Keratinocyte (primary cell): ENCODE measurements around the gene ERC1. TPM values are rescaled to one million over a fixed set of nuclear protein-coding genes. Genes with fewer than 3 reads are reported as not detected.

Source experiments
- DNase-seq: peaks from one replicate; pipeline ENCODE4 v3.0.0-alpha.2; 2011; ENCODE audit warnings: low read depth, missing footprints, low spot score
- FAIRE-seq: peaks from 2 replicates; lab custom pipeline; 2011; peaks lifted over from hg19 to GRCh38; lab: Jason Lieb, UNC
- H2AFZ ChIP-seq: 2 replicates; pipeline ENCODE4 v1.6.0; 2012; ENCODE audit warnings: low read length, control low read depth, inconsistent platforms; ENCODE audit not compliant: control insufficient read depth
- H3K27ac ChIP-seq: 2 replicates; pipeline ENCODE4 v1.5.1; 2011; ENCODE audit warnings: low read length; ENCODE audit not compliant: control insufficient read depth, insufficient read depth
- H3K27me3 ChIP-seq: 3 replicates; pipeline ENCODE4 v1.6.0; 2011; ENCODE audit warnings: low read length; ENCODE audit not compliant: control insufficient read depth, insufficient read depth; ENCODE audit errors: extremely low read depth
- H3K36me3 ChIP-seq, 2 experiments: 2 replicates in 1 of 2; 3 replicates in 1 of 2; pipeline ENCODE4 v1.5.1; 2011; ENCODE audit warnings: low read length in 2 of 2, mild to moderate bottlenecking in 1 of 2; ENCODE audit not compliant: control insufficient read depth in 2 of 2, insufficient read depth in 2 of 2; ENCODE audit errors: extremely low read depth in 1 of 2
- H3K4me1 ChIP-seq: 3 replicates; pipeline ENCODE4 v1.5.1; 2011; ENCODE audit warnings: low read length; ENCODE audit not compliant: control insufficient read depth, insufficient read depth; ENCODE audit errors: extremely low read depth
- H3K4me2 ChIP-seq: 3 replicates; pipeline ENCODE4 v1.6.0; 2011; ENCODE audit warnings: low read depth, low read length; ENCODE audit not compliant: control insufficient read depth, insufficient read depth; ENCODE audit errors: extremely low read depth
- H3K4me3 ChIP-seq, 3 experiments: fragments of 200-600 bp in 1 of 3; sonication (generic) in 1 of 3; 2 replicates in 2 of 3; 3 replicates in 1 of 3; pipeline ENCODE4 v1.5.1; 2011 to 2016; ENCODE audit warnings: low read length in 3 of 3, mild to moderate bottlenecking in 3 of 3, control low read depth in 2 of 3, inconsistent platforms in 1 of 3, low read depth in 1 of 3, mixed read lengths in 1 of 3, mixed run types in 1 of 3, moderate library complexity in 1 of 3; ENCODE audit not compliant: control insufficient read depth in 2 of 3, insufficient read depth in 2 of 3; ENCODE audit errors: extremely low read depth in 1 of 3
- H3K79me2 ChIP-seq: 2 replicates; pipeline ENCODE4 v1.6.0; 2012; ENCODE audit warnings: low read length; ENCODE audit not compliant: control insufficient read depth, insufficient read depth
- H3K9ac ChIP-seq: 3 replicates; pipeline ENCODE4 v1.6.0; 2011; ENCODE audit warnings: low read length; ENCODE audit not compliant: control insufficient read depth, insufficient read depth; ENCODE audit errors: extremely low read depth
- H3K9me1 ChIP-seq: 3 replicates; pipeline ENCODE4 v1.6.0; 2011; ENCODE audit warnings: low read length; ENCODE audit not compliant: control insufficient read depth, insufficient read depth; ENCODE audit errors: extremely low read depth
- H3K9me3 ChIP-seq: 2 replicates; pipeline ENCODE4 v1.5.1; 2012; ENCODE audit warnings: low read depth, low read length; ENCODE audit not compliant: control insufficient read depth
- H4K20me1 ChIP-seq: 3 replicates; pipeline ENCODE4 v1.6.0; 2011; ENCODE audit warnings: low read length; ENCODE audit not compliant: control insufficient read depth, insufficient read depth; ENCODE audit errors: extremely low read depth
- CTCF ChIP-seq, 3 experiments: IDR thresholded peaks in 1 of 3; conservative IDR thresholded peaks in 1 of 3; optimal IDR thresholded peaks in 1 of 3; 2 replicates in 2 of 3; 3 replicates in 1 of 3; pipeline versions ENCODE3 to v1.5.1; 2011; ENCODE audit warnings: low read length in 3 of 3, mild to moderate bottlenecking in 3 of 3, moderate library complexity in 2 of 3, control low read depth in 1 of 3, inconsistent platforms in 1 of 3; ENCODE audit not compliant: insufficient read depth in 2 of 3; ENCODE audit errors: extremely low read depth in 1 of 3
- EZH2 ChIP-seq: IDR thresholded peaks from one replicate; pipeline ENCODE4 v1.6.1; 2012; ENCODE audit warnings: inconsistent platforms, mild to moderate bottlenecking, low read length, moderate library complexity
- dilution Hi-C: fragments of 300-500 bp; cut with MboI; formaldehyde crosslinking; loops from one replicate; pipeline ENCODE4 v1.7.0; 2020; ENCODE audit warnings: low sequenced_read_pairs; ENCODE audit not compliant: extremely low pct_ligation_motif_present
- polyA plus RNA-seq, 5 experiments: library from polyadenylated mRNA; depleted of rRNA in 3 of 5; stranded (reverse) in 3 of 5; stranded (forward) in 1 of 5; unstranded in 1 of 5; fragments of >200 nt; gene quantifications; 1 replicate in 1 of 5; 2 replicates in 3 of 5; 3 replicates in 1 of 5; pipeline versions ENCODE4 v1.2.1 to v1.2.3, GENCODE V29; 2011 to 2012; ENCODE audit warnings: missing spikeins in 2 of 5, low read depth in 1 of 5, low replicate concordance in 1 of 5

Gene ERC1
- polyA plus RNA-seq, 1 donor (not counting 4 experiments of a cell fraction or from before 2014, with no cell fraction given), result 16.1 TPM

- FAIRE-seq, result no peak
Measured at GRCh38 chr12:1360441-1361210, 369.6 kb downstream of the ERC1 start.

DNA sequence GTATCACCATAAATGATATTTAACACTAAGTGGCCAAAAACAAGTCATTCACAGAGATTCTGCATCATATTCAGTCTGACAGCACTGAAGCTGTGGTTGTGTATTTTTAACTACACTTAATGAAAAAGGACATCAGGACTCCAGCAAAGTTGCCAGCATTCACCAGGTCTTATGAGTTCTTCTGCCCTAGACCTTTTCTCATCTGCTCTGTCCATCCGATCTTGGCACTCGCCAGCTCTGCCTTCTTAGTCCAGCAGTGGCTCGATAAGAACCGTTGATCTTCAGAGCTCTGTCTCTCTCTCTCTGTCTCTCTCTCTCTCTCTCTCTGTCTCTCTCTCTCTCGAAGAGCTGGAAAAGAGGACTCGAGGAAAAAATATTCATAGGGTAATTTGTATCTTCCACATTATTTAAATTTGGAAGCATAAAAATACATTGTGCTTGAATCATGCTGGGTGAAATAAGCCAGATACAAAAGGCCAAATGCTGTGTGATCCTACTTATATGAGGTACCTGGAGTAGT is 371.2 kb downstream of the ERC1 start:
- DNase-seq (no peak), FAIRE-seq (no peak)
- Histone ChIP-seq H3K27me3 (no peaks in the 10 kb centered on the region), H3K79me2 (no peaks in the 10 kb centered on the region), H3K4me2 (no peak overlapping the region), H3K4me1 (no peaks in the 10 kb centered on the region), H3K4me3 (no peak overlapping the region), H3K9me1 (no peaks in the 10 kb centered on the region), H3K9me3 (no peaks in the 10 kb centered on the region), H4K20me1 (no peaks in the 10 kb centered on the region), H3K9ac (no peak overlapping the region), H3K36me3 (peaks cover 0 to under 1% of the 10 kb centered on the region in 2 experiments), H3K27ac (no peak overlapping the region), H2AFZ (no peak overlapping the region)
- TF ChIP-seq EZH2, result no peak
- TF ChIP-seq CTCF (optimal IDR thresholded peaks at IDR 0.05 in 1 of 3, IDR thresholded peaks at IDR 0.05 in 1 of 3, conservative IDR thresholded peaks at IDR 0.05 in 1 of 3; ENCODE audit: extremely low read depth in 1 of 3, insufficient read depth in 2 of 3, low read length in 3 of 3), result no peak
- dilution Hi-C loops, result no loop called here

More at GRCh38 chr12:1360441-1361210, 369.6 kb downstream of the ERC1 start:
- peaks cover 0 to 1% of the 10 kb centered on the region in 2 experiments for H3K36me3 ChIP-seq
- no peak for TF ChIP-seq CTCF (optimal IDR thresholded peaks at IDR 0.05 in 1 of 3, IDR thresholded peaks at IDR 0.05 in 1 of 3, conservative IDR thresholded peaks at IDR 0.05 in 1 of 3; ENCODE audit: extremely low read depth in 1 of 3, insufficient read depth in 2 of 3, low read length in 3 of 3)
- TF ChIP-seq EZH2, result no peak
- H3K9me1 ChIP-seq, result no peaks in the 10 kb centered on the region
- dilution Hi-C loops, result no loop called here
- H3K79me2 ChIP-seq, result no peaks in the 10 kb centered on the region
- H3K27ac ChIP-seq, result no peak overlapping the region
- no peaks in the 10 kb centered on the region for H4K20me1 ChIP-seq
- H3K4me1 ChIP-seq, result no peaks in the 10 kb centered on the region
- no peaks in the 10 kb centered on the region for H3K9me3 ChIP-seq
- H3K4me2 ChIP-seq, result no peak overlapping the region
- no peak overlapping the region for H3K4me3 ChIP-seq
- no peak overlapping the region for H2AFZ ChIP-seq
- no peak overlapping the region for H3K9ac ChIP-seq
- H3K27me3 ChIP-seq, result no peaks in the 10 kb centered on the region
- DNase-seq, result no peak
